ENCODE measurements around the gene HELZ. TPM values are rescaled to one million over a fixed set of nuclear protein-coding genes. Genes with fewer than 3 reads are reported as not detected.

Gene HELZ
- total RNA-seq, 1 donor from 2014 or later: 63.5 TPM

GRCh38 chr17:67152824-67153223, 92.2 kb downstream of the HELZ start:
- H3K27ac Mint-ChIP-seq (ENCODE audit: unreplicated experiment): peak overlapping the region; percentile 92
- no peak for DNase-seq (ENCODE audit: extremely low spot score, unreplicated experiment)
- TF ChIP-seq CTCF (IDR thresholded peaks at IDR 0.05): no peak
- H3K9me3 Mint-ChIP-seq (ENCODE audit: unreplicated experiment): peaks cover 4% of the 10 kb centered on the region
- peaks cover 30% of the 10 kb centered on the region for H3K36me3 Mint-ChIP-seq (ENCODE audit: unreplicated experiment)
- peaks cover 39% of the 10 kb centered on the region for H3K4me1 Mint-ChIP-seq (ENCODE audit: unreplicated experiment)
- H3K4me3 Mint-ChIP-seq (ENCODE audit: unreplicated experiment): no peak overlapping the region
- no peaks in the 10 kb centered on the region for H3K27me3 Mint-ChIP-seq (ENCODE audit: unreplicated experiment)

GRCh38 chr17:67151717-67152116, 93.3 kb downstream of the HELZ start:
- no peaks in the 10 kb centered on the region for H3K27me3 Mint-ChIP-seq (ENCODE audit: unreplicated experiment)
- H3K4me1 Mint-ChIP-seq (ENCODE audit: unreplicated experiment): peaks cover 36% of the 10 kb centered on the region
- H3K9me3 Mint-ChIP-seq (ENCODE audit: unreplicated experiment): peaks cover 4% of the 10 kb centered on the region
- peaks cover 32% of the 10 kb centered on the region for H3K36me3 Mint-ChIP-seq (ENCODE audit: unreplicated experiment)
- H3K27ac Mint-ChIP-seq (ENCODE audit: unreplicated experiment): peak overlapping the region; percentile 92
- no peak overlapping the region for H3K4me3 Mint-ChIP-seq (ENCODE audit: unreplicated experiment)
- no peak for DNase-seq (ENCODE audit: extremely low spot score, unreplicated experiment)
- TF ChIP-seq CTCF (IDR thresholded peaks at IDR 0.05): no peak

GRCh38 chr17:67150826-67151225, 94.2 kb downstream of the HELZ start:
- H3K4me3 Mint-ChIP-seq (ENCODE audit: unreplicated experiment): no peak overlapping the region
- no peak for TF ChIP-seq CTCF (IDR thresholded peaks at IDR 0.05)
- H3K27me3 Mint-ChIP-seq (ENCODE audit: unreplicated experiment): no peaks in the 10 kb centered on the region
- peaks cover 34% of the 10 kb centered on the region for H3K4me1 Mint-ChIP-seq (ENCODE audit: unreplicated experiment)
- no peak for DNase-seq (ENCODE audit: extremely low spot score, unreplicated experiment)
- peaks cover 29% of the 10 kb centered on the region for H3K36me3 Mint-ChIP-seq (ENCODE audit: unreplicated experiment)
- peak overlapping the region; percentile 57 for H3K27ac Mint-ChIP-seq (ENCODE audit: unreplicated experiment)
- H3K9me3 Mint-ChIP-seq (ENCODE audit: unreplicated experiment): peaks cover 4% of the 10 kb centered on the region

GRCh38 chr17:67148352-67148751, 96.6 kb downstream of the HELZ start:
- no peak for DNase-seq (ENCODE audit: extremely low spot score, unreplicated experiment)
- Mint-ChIP-seq H3K27me3 (ENCODE audit: unreplicated experiment) (no peaks in the 10 kb centered on the region), H3K9me3 (ENCODE audit: unreplicated experiment) (no peaks in the 10 kb centered on the region), H3K36me3 (ENCODE audit: unreplicated experiment) (peaks cover 46% of the 10 kb centered on the region), H3K27ac (ENCODE audit: unreplicated experiment) (no peak overlapping the region), H3K4me1 (ENCODE audit: unreplicated experiment) (peaks cover 46% of the 10 kb centered on the region), H3K4me3 (ENCODE audit: unreplicated experiment) (no peak overlapping the region)
- no peak for TF ChIP-seq CTCF (IDR thresholded peaks at IDR 0.05)

GRCh38 chr17:67145183-67145805, 99.7 kb downstream of the HELZ start:
- no peak for TF ChIP-seq CTCF (IDR thresholded peaks at IDR 0.05)
- Mint-ChIP-seq H3K27ac (ENCODE audit: unreplicated experiment) (no peak overlapping the region), H3K4me1 (ENCODE audit: unreplicated experiment) (peaks cover 26% of the 10 kb centered on the region), H3K36me3 (ENCODE audit: unreplicated experiment) (peaks cover 51% of the 10 kb centered on the region), H3K4me3 (ENCODE audit: unreplicated experiment) (no peak overlapping the region), H3K9me3 (ENCODE audit: unreplicated experiment) (no peaks in the 10 kb centered on the region), H3K27me3 (ENCODE audit: unreplicated experiment) (no peaks in the 10 kb centered on the region)
- no peak for DNase-seq (ENCODE audit: extremely low spot score, unreplicated experiment)

All from osteocyte (in vitro differentiated cells).